K562 (cell line): ENCODE results near the gene BRCA1. TPM values are rescaled to one million over a fixed set of nuclear protein-coding genes. Genes with fewer than 3 reads are reported as not detected.

Experiments
- ARID4B ChIP-seq: sonication (generic); formaldehyde crosslinking; IDR thresholded peaks from 2 replicates; pipeline ENCODE4 v1.8.0; 2022; ENCODE audit warnings: mild to moderate bottlenecking, missing genetic modification reagents
- ATF6 ChIP-seq: sonication (generic); formaldehyde crosslinking; IDR thresholded peaks from 2 replicates; pipeline ENCODE4 v1.4.0; 2020; ENCODE audit warnings: mild to moderate bottlenecking, missing genetic modification reagents
- CBX1 ChIP-seq: sonication (generic); IDR thresholded peaks from 2 replicates; pipeline ENCODE4 v1.6.1; 2016; ENCODE audit warnings: antibody characterized with exemption, low read depth, mild to moderate bottlenecking
- CHD1 ChIP-seq: fragments of 200-600 bp; sonication (generic); IDR thresholded peaks from one replicate; pipeline ENCODE4 v1.6.1; 2012; ENCODE audit warnings: mild to moderate bottlenecking, moderate library complexity, low read length, inconsistent platforms
- CLOCK ChIP-seq: fragments of 250-450 bp; sonication (Bioruptor Pico); IDR thresholded peaks from 2 replicates; pipeline ENCODE4 v1.4.0; 2020; ENCODE audit warnings: mild to moderate bottlenecking, moderate library complexity, borderline replicate concordance
- FOXJ2 ChIP-seq: fragments of 200-800 bp; sonication (Bioruptor generic); IDR thresholded peaks from 2 replicates; pipeline ENCODE4 v1.6.1; 2016; ENCODE audit warnings: missing genetic modification characterization, missing compliant biosample characterization
- GMEB1 ChIP-seq: fragments of 250-450 bp; sonication (Bioruptor Pico); IDR thresholded peaks from 2 replicates; pipeline ENCODE4 v1.4.0; 2020; ENCODE audit warnings: mild to moderate bottlenecking
- MIER1 ChIP-seq: fragments of 450-650 bp; IDR thresholded peaks from 2 replicates; pipeline ENCODE4 v1.6.1; 2016; ENCODE audit warnings: antibody characterized with exemption, mild to moderate bottlenecking, low read depth
- NR2F6 ChIP-seq: fragments of 450-650 bp; formaldehyde crosslinking; IDR thresholded peaks from 2 replicates; pipeline ENCODE4 v1.4.0; 2020; ENCODE audit warnings: mild to moderate bottlenecking
- RBM39 ChIP-seq: fragments of 200-400 bp; formaldehyde crosslinking; optimal IDR thresholded peaks from 2 replicates; pipeline ENCODE3; 2018; ENCODE audit warnings: low read depth, low read length
- SIN3A ChIP-seq, 2 experiments: fragments of 150-350 bp in 1 of 2; IDR thresholded peaks; 2 replicates each; pipeline ENCODE4 v1.6.1; 2011 to 2016; ENCODE audit warnings: borderline replicate concordance in 2 of 2, low read depth in 2 of 2, low read length in 2 of 2, mild to moderate bottlenecking in 2 of 2, moderate library complexity in 2 of 2; ENCODE audit not compliant: control insufficient read depth in 1 of 2
- SMARCA5 ChIP-seq: fragments of 450-650 bp; IDR thresholded peaks from 2 replicates; pipeline ENCODE4 v1.6.1; 2016
- ZNF436 ChIP-seq: fragments of 250-450, 450-650 bp; sonication (Bioruptor Pico); formaldehyde crosslinking; IDR thresholded peaks from 2 replicates; pipeline ENCODE4 v1.7.0; 2020; ENCODE audit warnings: mild to moderate bottlenecking
- ZNF717 ChIP-seq: fragments of 250-450 bp; sonication (Bioruptor Pico); IDR thresholded peaks from 2 replicates; pipeline ENCODE4 v1.5.0; 2021
- polyA plus RNA-seq, 8 experiments: library from polyadenylated mRNA; depleted of rRNA in 4 of 8; stranded (reverse) in 5 of 8; unstranded in 3 of 8; fragments of >200 nt; fragmentation: Nextera tagmentation in 2 of 8; fragmentation: Illumina TruSeq in 1 of 8; extraction: Ambion mirVana in 2 of 8; extraction: Trizol in 1 of 8; gene quantifications; 2 replicates each; pipeline versions ENCODE4 v1.2.1 to v1.2.3, GENCODE V29; 2011 to 2014; ENCODE audit warnings: inconsistent platforms in 1 of 8, missing spikeins in 1 of 8
- total RNA-seq, 7 experiments: library from RNA; depleted of rRNA in 6 of 7; stranded (reverse); fragments of >200 nt in 6 of 7; fragmentation: Illumina TruSeq in 2 of 7; extraction: Trizol in 2 of 7; gene quantifications; 2 replicates each; pipeline versions ENCODE4 v1.2.1 to v1.2.3, GENCODE V29; 2011 to 2021; ENCODE audit warnings: low replicate concordance in 1 of 7

Gene BRCA1
- total and polyA plus RNA-seq, 9 of the 15 experiments (the other 6 are each of a cell fraction or from before 2014, with no cell fraction given) = 25.9 to 95.3 (median 62.3) TPM

- TF ChIP-seq ARID4B (CRISPR knock-in tag) (no peak), SMARCA5 (no peak), RBM39 (no peak), NR2F6 (no peak), GMEB1 (no peak), SIN3A (IDR thresholded peaks at IDR 0.05; ENCODE audit: borderline replicate concordance in 2 of 2, control insufficient read depth in 1 of 2, low read depth in 2 of 2, low read length in 2 of 2) (0 out of 4 replicates have a peak, but pooled peaks of 1 of the 2 experiments have one; percentile 30), FOXJ2 (no peak), ZNF436 (CRISPR knock-in tag) (no peak), CHD1 (peak; percentile 33), CLOCK (CRISPR knock-in tag) (no peak), CBX1 (no peak), MIER1 (no peak), ZNF717 (CRISPR knock-in tag) (no peak), ATF6 (CRISPR knock-in tag) (no peak)
- TF ChIP-seq, all 486 proteins: peak for 3
These were observed 126.1 kb downstream of the BRCA1 start (continued) for GRCh38 chr17:42999003-42999525.
